Thoracic aorta endothelial cell (primary cell): Measurements from ENCODE around the gene MDGA2. TPM values are rescaled to one million over a fixed set of nuclear protein-coding genes. Genes with fewer than 3 reads are reported as not detected.

Experiments used
- small RNA-seq: library from RNA; depleted of rRNA; stranded (forward); fragments of <200 nt; gene quantifications from one replicate; pipeline ENCODE3, GENCODE V24; 2012
- total RNA-seq: library from RNA; depleted of rRNA; stranded (reverse); fragments of >200 nt; gene quantifications from 2 replicates; pipeline ENCODE4 v1.2.3, GENCODE V29; 2012

The MDGA2 gene
- not detected in 2 replicates for total RNA-seq

GRCh38 chr14:47675466-47676314 is at the start of gene MDGA2:
TSS of gene MDGA2 (minus strand) at chr14:47675605.

Small RNA genes within 50 kb of the gene (small RNA-seq; reads per million reads assigned to genes)
- gene RF00402: not detected
